Stimulated activated CD8-positive, alpha-beta memory T cell treated with anti-CD3 and anti-CD28 coated beads, Interleukin-2, amount 100 ng/mL, for 48 hours (primary cell): ENCODE measurements around the gene CD83.
"Not testable (repeated sequence)": the region's sequence is repeated elsewhere in the genome, so short reads cannot be mapped to it uniquely, and the experiment has no call there.

Experiments
- DNase-seq, 2 donors: peaks; one replicate each; pipeline ENCODE4 v3.0.0-alpha.2; 2020; ENCODE audit warnings: low read depth in 2 of 2

Gene CD83

GRCh38 chr6:14117158-14118090, at the start of gene CD83:
Gene CD83 (plus strand): TSS chr6:14117772. CDS start chr6:14117812, 40 bp downstream.
- peak; percentile 66 to 79 for DNase-seq

- DNase-seq: no peak
Observed at GRCh38 chr6:14068133-14068532, 49.4 kb upstream of the CD83 start.

DNA sequence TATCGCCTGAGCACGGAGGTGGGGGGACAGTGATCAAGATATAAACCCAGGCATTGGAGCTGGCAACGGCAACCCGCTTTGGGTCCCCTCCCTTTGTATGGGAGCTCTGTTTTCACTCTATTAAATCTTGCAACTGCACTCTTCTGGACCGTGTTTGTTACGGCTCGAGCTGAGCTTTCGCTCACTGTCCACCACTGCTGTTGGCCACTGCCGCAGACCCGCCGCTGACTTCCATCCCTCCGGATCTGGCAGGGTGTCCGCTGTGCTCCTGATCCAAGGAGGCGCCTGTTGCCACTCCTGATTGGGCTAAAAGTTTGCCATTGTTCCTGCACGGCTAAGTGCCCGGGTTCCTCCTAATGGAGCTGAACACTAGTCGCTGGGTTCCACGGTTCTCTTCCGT, 48.9 kb upstream of the CD83 start:
- DNase-seq: no peak

- DNase-seq: no peak
Observed at GRCh38 chr6:14070457-14070856, 47.1 kb upstream of the CD83 start.

- DNase-seq: peak in 1 of 2 donors; percentile 22
Observed at GRCh38 chr6:14072084-14072483, 45.5 kb upstream of the CD83 start.

GRCh38 chr6:14073561-14074354, 43.8 kb upstream of the CD83 start:
- not testable (repeated sequence) for DNase-seq

- DNase-seq: no peak
Observed at GRCh38 chr6:14074476-14075094, 43.0 kb upstream of the CD83 start.

GRCh38 chr6:14075095-14075503, 42.5 kb upstream of the CD83 start:
- DNase-seq: no peak

DNA sequence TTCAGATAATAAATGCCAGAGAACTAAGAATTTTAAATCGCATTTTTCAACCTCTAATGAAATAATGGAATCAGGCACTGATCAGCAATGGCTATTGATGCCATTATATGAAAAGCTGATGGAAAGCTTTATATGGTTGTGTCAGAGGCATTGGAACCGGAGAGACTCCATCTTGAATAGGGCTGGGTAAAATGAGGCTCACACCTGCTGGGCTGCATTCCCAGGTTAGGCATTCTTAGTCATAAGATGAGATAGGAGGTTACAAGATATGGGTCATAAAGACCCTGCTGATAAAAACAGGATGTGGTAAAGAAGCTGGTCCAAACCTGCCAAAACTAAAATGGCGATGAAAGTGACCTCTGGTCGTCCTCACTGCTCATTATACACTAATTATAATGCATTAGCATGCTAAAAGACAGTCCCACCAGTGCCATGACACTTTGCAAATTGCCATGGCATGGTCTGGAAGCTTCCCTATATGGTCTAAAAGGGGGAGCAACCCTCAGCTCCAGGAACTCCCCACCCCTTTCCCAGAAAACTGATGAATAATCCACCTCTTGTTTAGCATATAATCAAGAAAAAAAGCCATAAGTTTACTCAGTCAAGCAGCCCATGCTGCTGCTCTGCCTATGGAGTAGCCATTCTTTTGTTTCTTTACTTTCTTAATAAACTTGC, 40.2 kb upstream of the CD83 start:
- DNase-seq: no peak

DNA sequence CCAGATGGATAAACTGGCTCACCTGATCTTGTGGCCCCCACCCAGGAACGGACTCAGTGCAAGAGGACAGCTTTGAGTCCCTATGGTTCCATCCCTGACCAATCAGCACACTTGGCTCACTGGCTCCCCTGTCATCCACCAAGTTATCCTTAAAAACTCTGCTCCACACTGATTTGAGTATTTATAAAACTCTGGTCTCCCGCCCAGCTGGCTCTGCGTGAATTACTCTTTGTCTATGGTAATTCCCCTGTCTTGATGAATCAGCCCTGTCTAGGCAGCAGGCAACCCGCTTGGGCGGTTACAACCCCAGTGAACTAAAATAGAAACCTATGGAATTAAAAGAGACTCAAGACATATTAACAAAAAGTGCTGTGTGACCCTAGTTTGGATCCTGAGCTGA, 38.1 kb upstream of the CD83 start:
- peak in 1 of 2 donors; percentile 13 for DNase-seq

DNA sequence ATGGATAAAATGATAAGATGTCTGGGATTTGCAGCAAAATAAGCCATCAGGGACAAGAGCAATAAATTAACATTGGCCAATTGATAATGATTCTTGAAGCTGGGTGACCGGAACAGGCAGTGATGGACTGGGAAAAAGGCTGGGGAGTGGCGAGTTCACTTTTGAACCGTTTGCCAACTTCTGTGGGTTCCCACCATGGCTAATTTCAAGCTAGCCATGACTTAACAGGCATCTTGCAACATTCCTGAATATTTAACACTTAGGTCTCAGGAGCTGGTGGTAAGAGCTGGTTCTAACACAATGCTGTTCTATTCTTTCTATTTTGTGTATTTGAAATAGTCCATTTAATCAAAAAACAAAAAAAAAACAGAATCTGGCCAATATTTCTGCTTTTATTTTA, 37.6 kb upstream of the CD83 start:
- DNase-seq: no peak

DNA sequence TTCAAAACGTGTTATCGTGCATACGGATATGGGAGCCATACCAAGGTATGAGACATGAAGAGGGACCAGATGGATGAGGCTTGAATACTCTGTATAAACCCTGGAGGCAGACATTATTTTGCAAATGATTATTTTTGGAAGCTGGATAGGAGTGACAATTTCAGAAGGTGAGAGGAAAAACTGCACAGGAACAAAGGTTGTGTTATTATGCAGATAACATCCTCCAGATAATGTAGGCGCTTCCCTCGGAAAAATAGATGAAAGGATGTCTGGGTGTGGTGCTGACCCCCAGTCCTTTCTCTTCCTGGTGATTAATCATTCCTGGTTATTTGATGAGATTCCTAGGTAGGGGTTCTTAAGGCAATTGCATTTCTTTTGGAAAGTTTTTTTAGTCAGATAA, 36.4 kb upstream of the CD83 start:
- DNase-seq: no peak

GRCh38 chr6:14082771-14083170, 34.8 kb upstream of the CD83 start:
- no peak for DNase-seq

DNA sequence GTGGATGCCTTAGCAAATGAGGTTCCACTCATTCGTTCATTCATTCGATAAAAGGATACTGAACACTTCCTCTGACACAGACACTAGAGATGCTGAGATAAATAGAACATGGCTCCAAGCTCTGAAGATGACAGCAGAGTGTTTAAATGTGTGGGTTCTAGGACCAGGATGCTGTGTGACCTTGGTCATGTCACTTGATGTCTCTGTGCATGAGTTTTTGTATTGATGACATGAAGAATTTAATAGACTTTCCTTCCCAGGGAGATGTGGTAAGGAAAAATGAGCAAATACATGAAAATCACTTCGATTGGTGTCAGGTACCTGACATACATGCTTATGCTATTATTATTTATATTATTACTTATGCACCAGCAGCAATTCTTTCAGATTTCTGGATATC, 34.3 kb upstream of the CD83 start:
- DNase-seq: no peak

- no peak for DNase-seq
Observed at GRCh38 chr6:14083751-14084150, 33.8 kb upstream of the CD83 start.

DNA sequence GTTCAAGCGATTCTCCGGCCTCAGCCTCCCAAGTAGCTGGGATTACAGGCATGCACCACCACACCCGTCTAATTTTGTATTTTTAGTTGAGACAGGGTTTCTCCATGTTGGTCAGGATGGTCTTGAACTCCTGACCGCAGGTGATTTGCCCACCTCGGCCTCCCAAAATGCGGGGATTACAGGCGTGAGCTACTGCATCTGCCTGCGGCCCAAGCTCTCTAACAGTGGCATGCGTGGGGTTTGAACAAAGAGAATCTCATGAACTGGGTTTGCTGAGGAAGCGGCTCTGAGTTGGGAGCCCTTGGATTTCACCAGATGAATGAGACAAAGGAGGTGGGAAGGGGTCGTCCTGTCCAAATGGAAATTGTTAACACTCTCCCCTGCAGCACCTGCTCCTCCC, 33.2 kb upstream of the CD83 start:
- DNase-seq: no peak

GRCh38 chr6:14085176-14085787, 32.3 kb upstream of the CD83 start:
- no peak for DNase-seq

- DNase-seq: no peak
Observed at GRCh38 chr6:14086701-14087100, 30.9 kb upstream of the CD83 start.

DNA sequence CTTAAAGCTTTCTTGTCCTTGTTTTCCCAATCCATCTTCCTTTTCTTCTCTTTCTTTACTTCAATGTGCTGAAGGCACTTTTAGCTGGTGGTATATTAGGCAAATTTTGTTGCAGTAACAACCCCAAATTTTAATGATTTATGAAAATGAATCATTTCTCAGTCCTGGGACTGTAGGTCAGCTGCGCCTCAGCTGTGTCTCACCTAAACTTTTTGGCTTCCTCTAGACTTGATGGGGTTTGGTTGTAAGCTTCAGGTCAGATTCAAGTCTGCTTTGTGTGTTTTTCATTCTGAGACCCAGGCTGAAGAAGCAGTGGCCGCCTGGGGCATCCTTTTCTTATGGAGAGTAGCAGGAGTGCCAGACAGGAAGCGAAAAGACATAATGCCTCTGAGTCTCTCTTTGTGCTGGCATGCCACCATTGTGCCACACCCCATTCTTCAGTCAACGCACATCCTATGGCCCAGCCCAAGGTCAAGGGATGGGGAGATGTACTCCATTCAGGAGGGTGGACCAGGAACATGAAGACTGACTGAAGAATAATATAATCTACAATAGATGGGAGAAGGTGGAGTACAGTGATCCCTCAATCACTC, 28.9 kb upstream of the CD83 start:
- no peak for DNase-seq

DNA sequence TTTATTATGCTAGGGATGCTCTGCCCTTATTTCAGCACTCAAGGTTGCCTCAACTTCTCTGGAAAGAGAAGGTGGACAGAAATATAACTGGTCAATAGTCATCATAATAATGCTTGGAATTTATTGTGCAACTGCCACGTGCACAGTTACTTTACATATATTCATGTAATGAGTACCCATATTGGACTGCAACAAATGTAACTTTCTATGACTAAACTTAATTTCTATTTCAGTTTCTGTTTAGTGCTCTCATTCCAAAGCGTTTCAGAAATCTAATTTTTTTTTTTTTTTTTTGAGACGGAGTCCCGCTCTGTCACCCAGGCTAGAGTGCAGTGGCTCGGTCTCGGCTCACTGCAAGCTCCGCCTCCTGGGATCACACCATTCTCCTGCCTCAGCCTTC, 28.3 kb upstream of the CD83 start:
- no peak for DNase-seq
